GM18505 (cell line): ENCODE results near the gene KDM5D.

Experiments used
- ATAC-seq: cut with Tn5 transposase; IDR thresholded peaks from one replicate; pipeline ENCODE4 v1.9.1; 2021; ENCODE audit not compliant: unreplicated experiment
- POLR2A ChIP-seq: IDR thresholded peaks from 4 replicates; pipeline ENCODE4 v1.6.1; 2011; ENCODE audit warnings: borderline replicate concordance; ENCODE audit not compliant: insufficient read depth, insufficient read length; ENCODE audit errors: extremely low read depth

The KDM5D gene

DNA sequence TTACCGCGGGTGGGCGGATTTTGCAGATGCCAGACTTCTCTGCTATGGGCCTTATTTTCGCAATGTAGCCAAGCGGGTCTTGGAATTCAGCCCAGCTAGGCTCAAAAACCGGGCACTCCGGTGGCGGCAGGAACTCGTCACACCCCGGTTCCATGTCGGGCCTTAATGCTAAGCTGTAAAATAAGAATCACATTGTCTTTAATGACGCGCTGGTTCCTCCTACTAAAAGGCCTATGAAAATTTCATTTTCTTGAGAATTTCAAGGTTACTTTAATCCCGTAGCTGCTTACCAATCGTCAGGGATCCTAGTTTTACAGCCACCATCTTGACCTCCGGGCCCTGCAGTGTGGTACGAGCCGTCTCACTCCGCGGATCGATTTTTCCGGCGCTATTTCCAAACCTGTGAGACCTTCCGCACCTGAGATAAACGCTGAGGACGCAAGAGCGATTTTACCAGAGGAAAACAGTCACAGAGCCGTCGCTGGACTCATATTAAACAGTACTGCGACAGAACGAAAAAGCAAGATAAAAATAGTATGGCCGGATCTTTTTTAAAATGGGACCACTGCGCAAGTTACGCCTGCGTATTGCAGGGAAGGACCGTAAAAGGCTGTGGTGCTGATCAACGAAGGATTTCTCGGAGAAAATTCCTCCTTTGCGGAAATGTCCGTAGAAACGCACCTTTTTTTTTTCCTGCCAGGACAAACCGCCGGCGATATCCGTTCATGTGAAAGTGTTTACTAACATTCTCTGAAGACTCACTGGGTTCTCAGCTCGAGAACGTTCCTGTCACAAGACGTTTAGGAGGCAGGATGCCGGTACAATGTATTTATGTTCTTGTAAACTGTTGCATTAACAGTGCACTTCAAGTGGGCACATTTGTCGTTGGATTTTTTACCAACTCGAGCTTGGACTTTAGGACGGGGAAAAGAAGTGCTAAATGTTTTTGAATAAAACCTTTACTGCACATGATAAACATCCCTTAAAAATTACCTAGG, at the start of gene KDM5D:
TSS of gene KDM5D (minus strand) at position 346 of the 998 bp plus-strand sequence. CDS start at position 154, 192 bp downstream.
- TF ChIP-seq POLR2A = no peak
- ATAC-seq = no peak

- no peak for ATAC-seq
- no peak for TF ChIP-seq POLR2A
Measured at GRCh38 chrY:19768375-19768774, 23.8 kb upstream of the KDM5D start.

DNA sequence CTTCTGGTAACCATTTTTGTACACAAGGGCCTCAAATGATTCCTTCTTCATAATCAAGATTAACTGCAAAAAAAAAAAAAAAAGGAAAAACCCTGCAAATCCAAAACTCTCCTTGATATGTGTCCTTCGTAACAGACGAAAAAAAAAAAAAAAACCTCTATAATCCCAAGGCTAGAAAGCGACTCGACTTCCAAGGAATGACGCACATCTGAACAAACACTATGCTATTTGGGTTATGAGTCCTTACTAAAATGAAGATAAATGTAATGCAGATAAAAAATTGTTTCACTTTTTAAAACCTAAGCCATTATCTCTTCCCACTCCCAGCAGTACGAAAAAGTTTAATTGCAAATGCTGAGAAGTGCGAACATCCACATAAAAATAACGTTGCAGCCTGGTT, 1.2 kb downstream of the KDM5D start:
- no peak for TF ChIP-seq POLR2A
- no peak for ATAC-seq

DNA sequence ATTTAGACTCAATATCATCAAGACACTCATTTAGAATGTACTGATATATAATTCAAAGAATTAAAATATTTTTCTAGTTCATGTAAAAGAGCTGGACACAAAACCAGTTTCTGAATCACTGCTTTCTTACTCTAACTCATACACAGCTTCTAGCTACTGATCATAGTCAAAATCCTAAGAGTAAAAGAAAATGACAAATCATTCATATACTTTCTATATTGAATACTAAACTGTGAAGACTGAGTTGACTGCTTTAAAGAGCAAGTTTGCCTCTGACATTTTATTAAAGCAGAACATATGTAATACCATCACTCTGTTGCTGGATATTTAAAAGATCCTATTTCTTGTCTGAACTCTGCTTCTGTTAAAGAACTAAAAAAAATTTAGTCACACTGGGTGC, 2.4 kb downstream of the KDM5D start:
- no peak for TF ChIP-seq POLR2A
- ATAC-seq = no peak

DNA sequence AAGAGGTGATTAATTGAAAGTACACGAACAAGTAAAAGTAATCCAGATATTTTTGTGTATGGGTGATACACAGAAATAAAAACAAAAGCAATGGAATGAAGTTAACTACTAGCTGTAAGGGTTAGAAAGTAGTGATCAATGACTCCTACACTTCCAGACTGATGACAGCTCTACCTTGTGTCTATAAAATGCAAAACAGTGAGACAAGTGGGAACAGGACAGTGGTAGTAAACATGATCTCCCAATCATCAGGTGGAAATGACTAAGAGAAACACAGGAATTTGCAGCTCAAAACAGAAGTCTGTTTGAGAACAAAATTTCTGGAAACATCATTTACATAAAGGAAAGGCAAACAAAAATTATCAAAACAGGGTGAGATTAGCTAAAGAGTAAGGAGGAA, 10.1 kb downstream of the KDM5D start:
- ATAC-seq = no peak
- TF ChIP-seq POLR2A = no peak

DNA sequence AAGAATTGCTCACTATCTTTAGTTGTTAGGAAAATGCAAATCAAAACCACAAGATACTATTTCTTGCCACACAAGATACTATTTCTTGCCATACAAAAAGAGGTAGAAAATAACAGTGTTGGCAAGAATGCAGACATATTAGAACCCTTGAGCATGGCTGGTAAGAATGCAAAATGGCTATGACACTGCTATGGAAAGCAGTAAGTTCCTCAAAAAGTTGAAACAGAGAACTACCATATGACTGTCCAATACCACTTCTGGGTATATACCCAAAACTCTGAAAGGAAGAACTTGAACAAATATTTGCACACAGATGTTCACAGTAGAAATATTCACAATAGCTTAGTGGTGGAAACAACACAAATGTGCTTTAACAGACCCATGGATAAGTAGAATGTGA, 26.6 kb downstream of the KDM5D start:
- no peak for ATAC-seq
- no peak for TF ChIP-seq POLR2A

- TF ChIP-seq POLR2A = no peak
- ATAC-seq = no peak
Measured at GRCh38 chrY:19717146-19717545, 27.4 kb downstream of the KDM5D start.

GRCh38 chrY:19715226-19715625, 29.3 kb downstream of the KDM5D start:
- TF ChIP-seq POLR2A = no peak
- no peak for ATAC-seq

- no peak for TF ChIP-seq POLR2A
- no peak for ATAC-seq
Measured at GRCh38 chrY:19713430-19713829, 31.1 kb downstream of the KDM5D start.

- no peak for TF ChIP-seq POLR2A
- no peak for ATAC-seq
Measured at GRCh38 chrY:19706273-19706672, 38.3 kb downstream of the KDM5D start.

DNA sequence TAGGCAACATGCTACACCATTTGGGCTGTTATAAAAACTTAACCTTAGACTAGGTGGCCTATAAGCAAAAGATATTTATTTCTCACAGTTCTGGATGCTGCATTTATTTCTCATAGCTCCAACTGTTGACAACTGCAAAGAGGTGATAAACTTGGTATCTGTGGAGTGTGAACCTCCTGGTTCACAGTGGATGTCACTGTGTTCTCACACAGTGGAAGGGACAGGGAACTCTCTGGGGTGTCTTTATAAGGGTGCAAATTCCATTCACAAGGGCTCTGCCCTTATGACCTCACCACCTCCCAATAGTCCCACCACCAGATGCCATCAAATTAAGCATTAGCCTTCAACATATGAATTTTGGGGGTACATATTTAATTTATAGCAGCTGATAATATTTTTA, 46.0 kb downstream of the KDM5D start:
- ATAC-seq = no peak

GRCh38 chrY:19680821-19681220, 63.7 kb downstream of the KDM5D start:
- ATAC-seq = no peak
- no peak for TF ChIP-seq POLR2A

More for the DNA sequence above, 46.0 kb downstream of the KDM5D start:
- no peak for TF ChIP-seq POLR2A
